ENCODE measurements around the gene NLGN4X.

The NLGN4X gene

GRCh38 chrX:6052111-6052745 lies 176.4 kb downstream of the NLGN4X start:
- TF ChIP-seq CTCF (IDR thresholded peaks at IDR 0.05; ENCODE audit: low read depth, low read length, missing control alignments): no peak
- no peak for DNase-seq (ENCODE audit: low read depth)
- no peak overlapping the region for H3K4me3 ChIP-seq (ENCODE audit: low read depth, low read length)

- DNase-seq (ENCODE audit: low read depth): no peak
- TF ChIP-seq CTCF (IDR thresholded peaks at IDR 0.05; ENCODE audit: low read depth, low read length, missing control alignments): no peak
- H3K4me3 ChIP-seq (ENCODE audit: low read depth, low read length): no peak overlapping the region
These were observed 179.5 kb downstream of the NLGN4X start for GRCh38 chrX:6049132-6049531.

GRCh38 chrX:6041630-6042029 lies 187.0 kb downstream of the NLGN4X start:
- no peak for TF ChIP-seq CTCF (IDR thresholded peaks at IDR 0.05; ENCODE audit: low read depth, low read length, missing control alignments)
- H3K4me3 ChIP-seq (ENCODE audit: low read depth, low read length): no peak overlapping the region
- DNase-seq (ENCODE audit: low read depth): no peak

- TF ChIP-seq CTCF (IDR thresholded peaks at IDR 0.05; ENCODE audit: low read depth, low read length, missing control alignments): no peak
- DNase-seq (ENCODE audit: low read depth): no peak
These were observed 199.7 kb downstream of the NLGN4X start for GRCh38 chrX:6029014-6029413.

GRCh38 chrX:6026980-6027379 lies 201.7 kb downstream of the NLGN4X start:
- H3K4me3 ChIP-seq (ENCODE audit: low read depth, low read length): no peak overlapping the region
- DNase-seq (ENCODE audit: low read depth): no peak
- no peak for TF ChIP-seq CTCF (IDR thresholded peaks at IDR 0.05; ENCODE audit: low read depth, low read length, missing control alignments)

More at GRCh38 chrX:6029014-6029413, 199.7 kb downstream of the NLGN4X start:
- H3K4me3 ChIP-seq (ENCODE audit: low read depth, low read length): no peak overlapping the region

- H3K4me3 ChIP-seq (ENCODE audit: low read depth, low read length): no peak overlapping the region
- TF ChIP-seq CTCF (IDR thresholded peaks at IDR 0.05; ENCODE audit: low read depth, low read length, missing control alignments): no peak
- no peak for DNase-seq (ENCODE audit: low read depth)
These were observed 202.2 kb downstream of the NLGN4X start for GRCh38 chrX:6026429-6026828.

GRCh38 chrX:6024204-6024603 lies 204.5 kb downstream of the NLGN4X start:
- H3K4me3 ChIP-seq (ENCODE audit: low read depth, low read length): no peak overlapping the region
- DNase-seq (ENCODE audit: low read depth): no peak
- no peak for TF ChIP-seq CTCF (IDR thresholded peaks at IDR 0.05; ENCODE audit: low read depth, low read length, missing control alignments)

All from GM12864 (cell line).